Measurements from ENCODE around the gene CALM3.
A peak's percentile ranks its signal among the peaks of the same experiment; 100 is the strongest.

Gene CALM3

DNA sequence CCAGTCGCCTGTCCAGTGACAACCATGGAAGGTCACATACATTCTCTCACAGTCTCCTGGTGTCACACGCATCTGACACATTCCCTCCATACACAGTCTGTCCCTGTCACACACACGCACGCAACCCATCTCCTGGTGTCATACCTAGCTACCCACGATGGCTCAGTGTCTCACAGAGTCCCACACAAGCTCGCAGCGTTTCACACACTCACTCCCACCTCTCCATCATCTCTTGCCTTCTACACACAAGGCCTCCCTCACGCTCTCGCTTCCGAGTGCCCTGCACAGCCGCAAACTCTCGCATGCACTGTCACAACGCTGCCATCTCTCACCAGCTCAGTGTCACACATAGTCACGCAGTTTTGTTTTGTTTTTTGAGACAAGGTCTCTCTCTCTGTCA, 36.1 kb downstream of the CALM3 start:
- H3K4me3 ChIP-seq (ENCODE audit: low read length) = no peak overlapping the region
- DNase-seq (ENCODE audit: low read depth) = no peak
- no peak for TF ChIP-seq CTCF (conservative IDR thresholded peaks at IDR 0.05; ENCODE audit: low read length)

- DNase-seq (ENCODE audit: low read depth) = peak; percentile 87
- TF ChIP-seq CTCF (conservative IDR thresholded peaks at IDR 0.05; ENCODE audit: low read length) = no peak
- peak overlapping the region; percentile 66 for H3K4me3 ChIP-seq (ENCODE audit: low read length)
Observed at GRCh38 chr19:46639358-46640182, 38.4 kb downstream of the CALM3 start.

- no peak for TF ChIP-seq CTCF (conservative IDR thresholded peaks at IDR 0.05; ENCODE audit: low read length)
- no peak overlapping the region for H3K4me3 ChIP-seq (ENCODE audit: low read length)
- DNase-seq (ENCODE audit: low read depth) = no peak
Observed at GRCh38 chr19:46640656-46641055, 39.5 kb downstream of the CALM3 start.

- DNase-seq (ENCODE audit: low read depth) = no peak
- H3K4me3 ChIP-seq (ENCODE audit: low read length) = no peak overlapping the region
- no peak for TF ChIP-seq CTCF (conservative IDR thresholded peaks at IDR 0.05; ENCODE audit: low read length)
Observed at GRCh38 chr19:46644720-46645119, 43.6 kb downstream of the CALM3 start.

DNA sequence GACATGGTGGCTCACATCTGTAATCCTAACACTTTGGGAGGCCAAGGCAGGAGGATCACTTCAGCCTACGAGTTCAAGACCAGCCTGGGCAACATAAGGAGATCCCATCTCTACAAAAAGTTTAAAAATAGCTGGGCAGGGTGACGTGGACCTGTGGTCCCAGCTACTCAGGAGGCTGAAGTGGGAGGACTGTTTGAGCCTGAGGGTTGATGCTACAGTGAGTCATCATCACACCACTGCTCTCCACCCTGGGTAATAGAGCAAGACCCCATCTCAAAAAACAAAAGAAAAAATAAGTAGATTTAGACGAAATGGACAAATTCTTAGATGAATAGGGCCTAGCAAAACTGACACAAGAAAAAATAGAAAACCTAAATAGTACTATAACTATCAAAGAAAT, 45.3 kb downstream of the CALM3 start:
- DNase-seq (ENCODE audit: low read depth) = no peak
- no peak for TF ChIP-seq CTCF (conservative IDR thresholded peaks at IDR 0.05; ENCODE audit: low read length)
- no peak overlapping the region for H3K4me3 ChIP-seq (ENCODE audit: low read length)

GRCh38 chr19:46648060-46648960, 47.2 kb downstream of the CALM3 start:
- no peak overlapping the region for H3K4me3 ChIP-seq (ENCODE audit: low read length)
- TF ChIP-seq CTCF (conservative IDR thresholded peaks at IDR 0.05; ENCODE audit: low read length) = no peak
- no peak for DNase-seq (ENCODE audit: low read depth)

All from AG10803 (cell line).